HL-60 (cell line): ENCODE measurements around the gene IFNA8.

Experiments
- DNase-seq, 2 experiments: peaks; one replicate each; pipeline ENCODE4 v3.0.0-alpha.2; 2010 to 2020; ENCODE audit warnings: low read depth in 1 of 2, low spot score in 1 of 2
- H3K27ac ChIP-seq: fragments of 250-450 bp; sonication (Bioruptor Pico); replicated peaks from 2 replicates; pipeline ENCODE4 v1.5.1; 2020; ENCODE audit warnings: mild to moderate bottlenecking, moderate library complexity
- H3K27me3 ChIP-seq: fragments of 250-450 bp; sonication (Bioruptor Pico); 2 replicates; pipeline ENCODE4 v1.5.1; 2021; ENCODE audit warnings: mild to moderate bottlenecking, moderate library complexity; ENCODE audit not compliant: insufficient read depth, poor library complexity, severe bottlenecking
- H3K4me3 ChIP-seq: replicated peaks from 2 replicates; pipeline ENCODE4 v1.5.1; 2011; ENCODE audit warnings: mild to moderate bottlenecking, control low read depth, low read length; ENCODE audit not compliant: insufficient read depth
- GABPA ChIP-seq: IDR thresholded peaks from 2 replicates; pipeline ENCODE4 v1.6.1; 2012; ENCODE audit warnings: low read depth
- POLR2AphosphoS5 ChIP-seq: IDR thresholded peaks from 2 replicates; pipeline ENCODE4 v1.6.1; 2012; ENCODE audit warnings: low read depth
- REST ChIP-seq: IDR thresholded peaks from 2 replicates; pipeline ENCODE4 v1.6.1; 2012; ENCODE audit warnings: low read depth; ENCODE audit not compliant: insufficient replicate concordance
- SPI1 ChIP-seq: IDR thresholded peaks from 2 replicates; pipeline ENCODE4 v1.6.1; 2012; ENCODE audit warnings: low read depth, mild to moderate bottlenecking, borderline replicate concordance
- TF ChIP-seq, protein P1 (sequence below): IDR thresholded peaks from one replicate; pipeline ENCODE4 v1.5.1; 2011; ENCODE audit warnings: low read length, control low read depth, inconsistent platforms; ENCODE audit not compliant: insufficient read depth

Gene IFNA8

GRCh38 chr9:21392270-21392669 is 16.6 kb upstream of the IFNA8 start:
- no peak for DNase-seq
- Histone ChIP-seq H3K4me3 (no peak overlapping the region), H3K27me3 (no peaks in the 10 kb centered on the region), H3K27ac (no peak overlapping the region)
- TF ChIP-seq GABPA (no peak), REST (no peak), SPI1 (no peak), POLR2AphosphoS5 (no peak)
- TF ChIP-seq, protein P1, sequence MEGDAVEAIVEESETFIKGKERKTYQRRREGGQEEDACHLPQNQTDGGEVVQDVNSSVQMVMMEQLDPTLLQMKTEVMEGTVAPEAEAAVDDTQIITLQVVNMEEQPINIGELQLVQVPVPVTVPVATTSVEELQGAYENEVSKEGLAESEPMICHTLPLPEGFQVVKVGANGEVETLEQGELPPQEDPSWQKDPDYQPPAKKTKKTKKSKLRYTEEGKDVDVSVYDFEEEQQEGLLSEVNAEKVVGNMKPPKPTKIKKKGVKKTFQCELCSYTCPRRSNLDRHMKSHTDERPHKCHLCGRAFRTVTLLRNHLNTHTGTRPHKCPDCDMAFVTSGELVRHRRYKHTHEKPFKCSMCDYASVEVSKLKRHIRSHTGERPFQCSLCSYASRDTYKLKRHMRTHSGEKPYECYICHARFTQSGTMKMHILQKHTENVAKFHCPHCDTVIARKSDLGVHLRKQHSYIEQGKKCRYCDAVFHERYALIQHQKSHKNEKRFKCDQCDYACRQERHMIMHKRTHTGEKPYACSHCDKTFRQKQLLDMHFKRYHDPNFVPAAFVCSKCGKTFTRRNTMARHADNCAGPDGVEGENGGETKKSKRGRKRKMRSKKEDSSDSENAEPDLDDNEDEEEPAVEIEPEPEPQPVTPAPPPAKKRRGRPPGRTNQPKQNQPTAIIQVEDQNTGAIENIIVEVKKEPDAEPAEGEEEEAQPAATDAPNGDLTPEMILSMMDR, result no peak

DNA sequence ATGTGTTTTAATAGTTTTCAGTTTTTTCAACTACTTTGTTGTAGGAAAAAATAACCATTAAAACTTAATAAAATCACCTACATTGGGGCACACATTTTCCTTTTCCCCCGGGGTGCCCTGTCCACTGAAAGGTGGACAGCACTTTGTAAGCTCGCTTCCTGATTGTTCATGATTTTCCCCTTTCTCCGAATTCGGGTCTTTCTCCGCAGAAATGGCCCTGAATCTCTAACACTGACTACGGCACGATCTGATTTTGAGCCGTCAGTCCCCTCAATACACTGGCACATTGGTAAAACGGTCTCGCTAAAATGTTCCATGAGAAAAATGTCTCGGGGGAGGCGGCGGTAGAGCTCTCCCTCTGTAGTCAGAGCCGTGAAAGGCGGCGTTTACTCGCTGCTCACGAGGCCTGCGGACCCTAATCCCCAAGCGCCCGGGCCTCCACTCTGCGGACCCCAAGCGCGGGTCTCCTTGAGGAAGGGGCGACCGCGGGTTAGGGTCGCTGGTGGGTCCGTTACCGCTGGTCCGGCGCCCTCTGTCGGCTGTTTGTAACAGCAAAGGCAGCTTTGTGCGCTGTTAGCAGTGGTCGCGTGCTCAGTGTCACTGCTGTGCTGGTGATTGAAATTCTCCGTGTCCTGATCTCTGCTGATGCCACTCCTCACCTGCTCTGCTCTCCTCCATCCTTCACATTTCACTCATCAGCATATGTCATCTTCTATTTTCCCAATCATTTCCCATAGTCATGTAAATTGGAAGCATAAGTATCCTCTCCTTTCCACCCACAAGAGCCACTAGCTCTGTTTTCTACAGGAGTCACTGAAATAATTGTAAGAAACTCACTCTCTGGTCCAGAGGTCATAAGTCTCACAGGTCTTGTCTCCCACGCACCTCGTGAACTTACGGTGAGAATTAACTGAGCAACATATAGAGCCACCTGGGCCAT is 12.9 kb upstream of the IFNA8 start:
- TF ChIP-seq, protein P1, result peak; percentile 31
- TF ChIP-seq REST, result no peak
- H3K27ac ChIP-seq, result no peak overlapping the region
- peak in 1 of 2 experiments; percentile 25 for DNase-seq
- H3K27me3 ChIP-seq, result no peaks in the 10 kb centered on the region
- peak overlapping the region; percentile 55 for H3K4me3 ChIP-seq

GRCh38 chr9:21398955-21399489 is 9.9 kb upstream of the IFNA8 start:
- no peak for TF ChIP-seq GABPA
- no peak for TF ChIP-seq REST
- TF ChIP-seq, protein P1, result no peak
- TF ChIP-seq POLR2AphosphoS5, result no peak
- TF ChIP-seq SPI1, result no peak
- H3K27me3 ChIP-seq, result no peaks in the 10 kb centered on the region
- no peak for DNase-seq
- no peak overlapping the region for H3K27ac ChIP-seq
- no peak overlapping the region for H3K4me3 ChIP-seq
